ENCODE results near the gene PLSCR4.

The PLSCR4 gene

GRCh38 chr3:146156095-146156494 is 94.8 kb downstream of the PLSCR4 start:
- Mint-ChIP-seq H3K4me3 (no peak overlapping the region), H3K9me3 (no peaks in the 10 kb centered on the region), H3K36me3 (no peaks in the 10 kb centered on the region), H3K27me3 (peaks cover 13 to 18% of the 10 kb centered on the region in 2 donors), H3K27ac (no peak overlapping the region), H3K4me1 (peaks cover 7 to 10% of the 10 kb centered on the region in 2 donors)
- DNase-seq: no peak
- ATAC-seq (replicated peaks): no peak

GRCh38 chr3:146154995-146155394 is 95.9 kb downstream of the PLSCR4 start:
- Mint-ChIP-seq H3K4me1 (peaks cover 3 to 4% of the 10 kb centered on the region in 2 donors), H3K27ac (no peak overlapping the region), H3K4me3 (no peak overlapping the region), H3K27me3 (peaks cover 8 to 10% of the 10 kb centered on the region in 2 donors), H3K9me3 (no peaks in the 10 kb centered on the region), H3K36me3 (no peaks in the 10 kb centered on the region)
- DNase-seq (no peak), ATAC-seq (replicated peaks) (no peak)

DNA sequence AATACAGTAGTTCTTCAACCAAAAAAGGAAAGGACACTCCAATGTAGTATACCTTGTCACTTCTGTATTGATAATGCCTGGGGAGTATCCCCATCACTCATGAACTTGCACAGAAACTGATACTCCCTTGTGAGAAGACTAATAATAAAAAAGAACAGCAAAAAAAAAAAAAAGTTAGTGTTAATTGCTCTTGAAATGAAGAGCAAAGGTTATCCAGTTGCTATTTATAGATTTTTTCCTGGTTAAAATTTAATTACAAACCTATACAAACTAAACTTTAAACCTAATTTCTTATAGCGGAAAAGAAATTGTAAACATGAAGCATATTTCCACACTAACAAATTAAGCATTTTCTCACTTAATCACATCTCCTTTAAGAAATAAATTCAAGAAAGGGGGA is 96.6 kb downstream of the PLSCR4 start:
- DNase-seq (no peak), ATAC-seq (replicated peaks) (no peak)
- H3K27ac Mint-ChIP-seq: no peak overlapping the region

GRCh38 chr3:146153429-146153828 is 97.5 kb downstream of the PLSCR4 start:
- no peak for DNase-seq
- Mint-ChIP-seq H3K4me1 (no peaks in the 10 kb centered on the region), H3K27me3 (no peaks in the 10 kb centered on the region), H3K27ac (no peak overlapping the region), H3K36me3 (no peaks in the 10 kb centered on the region), H3K9me3 (no peaks in the 10 kb centered on the region), H3K4me3 (no peak overlapping the region)
- ATAC-seq (replicated peaks): no peak

More for the DNA sequence above, 96.6 kb downstream of the PLSCR4 start:
- no peak overlapping the region for H3K4me3 Mint-ChIP-seq
- peaks cover 4 to 5% of the 10 kb centered on the region in 2 donors for H3K27me3 Mint-ChIP-seq
- H3K36me3 Mint-ChIP-seq: no peaks in the 10 kb centered on the region
- H3K4me1 Mint-ChIP-seq: no peaks in the 10 kb centered on the region
- H3K9me3 Mint-ChIP-seq: no peaks in the 10 kb centered on the region

DNA sequence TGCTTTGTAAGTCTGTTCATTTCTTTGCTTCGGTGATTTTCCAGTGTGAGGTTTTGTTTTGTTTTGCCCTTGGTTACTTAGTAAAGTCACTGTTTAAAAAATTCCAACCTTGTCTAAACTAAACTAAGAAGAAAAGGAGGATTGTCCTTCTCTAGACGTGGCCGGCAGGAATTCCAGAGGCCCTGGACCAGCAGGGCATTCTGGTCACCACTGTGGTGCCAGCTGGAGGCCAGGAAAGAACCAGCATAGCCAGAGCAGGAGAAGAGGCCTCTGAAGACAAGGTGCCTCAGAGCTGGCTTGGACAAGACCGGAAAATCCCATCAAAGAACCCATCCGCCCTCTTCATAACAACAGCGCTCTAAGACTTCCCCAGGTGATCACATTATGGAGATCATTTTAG is 98.1 kb downstream of the PLSCR4 start:
- H3K36me3 Mint-ChIP-seq: no peaks in the 10 kb centered on the region
- no peaks in the 10 kb centered on the region for H3K27me3 Mint-ChIP-seq
- H3K9me3 Mint-ChIP-seq: no peaks in the 10 kb centered on the region
- H3K27ac Mint-ChIP-seq: no peak overlapping the region
- DNase-seq (no peak), ATAC-seq (replicated peaks) (no peak)
- no peak overlapping the region for H3K4me3 Mint-ChIP-seq
- H3K4me1 Mint-ChIP-seq: no peaks in the 10 kb centered on the region

DNA sequence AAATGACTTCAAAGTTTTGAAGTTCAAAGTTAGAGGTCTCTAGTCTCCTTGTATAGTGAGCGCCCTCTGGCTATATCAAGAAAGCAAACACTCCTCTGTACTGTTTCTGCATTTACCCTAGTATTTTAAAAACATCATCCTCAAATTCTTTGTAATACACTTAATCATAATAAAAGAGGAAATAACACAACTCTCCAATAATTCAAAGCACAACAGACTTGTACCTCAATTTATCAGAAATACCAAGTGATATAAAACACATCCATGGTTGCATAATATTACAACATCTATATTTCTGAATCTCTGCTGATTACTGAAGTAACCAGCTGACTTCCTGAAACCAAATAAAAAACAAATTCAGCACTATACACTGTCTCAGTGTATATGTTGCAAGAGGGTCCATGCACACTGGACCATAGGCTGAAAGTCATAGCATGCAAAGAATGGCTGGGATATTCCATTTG is 102.4 kb downstream of the PLSCR4 start:
- Mint-ChIP-seq H3K27ac (no peak overlapping the region), H3K36me3 (no peaks in the 10 kb centered on the region), H3K4me3 (no peak overlapping the region), H3K4me1 (no peaks in the 10 kb centered on the region), H3K27me3 (no peaks in the 10 kb centered on the region), H3K9me3 (no peaks in the 10 kb centered on the region)
- DNase-seq (no peak), ATAC-seq (replicated peaks) (no peak)

DNA sequence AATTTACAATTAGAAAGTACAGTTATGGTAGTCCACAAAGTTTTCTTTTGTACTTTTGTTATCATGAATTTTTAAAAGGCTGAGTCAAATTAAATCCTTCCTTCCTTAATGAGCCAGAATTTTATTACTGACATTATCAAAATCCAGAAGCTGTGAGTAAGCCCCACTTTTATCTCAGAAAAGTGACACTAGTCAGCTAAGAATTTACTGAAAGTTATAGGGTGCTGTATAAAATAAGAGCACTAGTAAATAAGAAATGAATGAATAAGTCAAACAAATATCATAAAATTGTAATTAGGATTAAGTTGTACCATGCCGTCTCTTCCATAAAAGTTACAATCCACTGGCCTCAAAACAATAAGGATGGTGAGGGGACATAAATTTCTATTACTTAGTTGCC is 105.3 kb downstream of the PLSCR4 start:
- Mint-ChIP-seq H3K4me1 (no peaks in the 10 kb centered on the region), H3K4me3 (no peak overlapping the region), H3K36me3 (no peaks in the 10 kb centered on the region), H3K27ac (no peak overlapping the region), H3K27me3 (no peaks in the 10 kb centered on the region), H3K9me3 (no peaks in the 10 kb centered on the region)
- DNase-seq: no peak
- no peak for ATAC-seq (replicated peaks)

DNA sequence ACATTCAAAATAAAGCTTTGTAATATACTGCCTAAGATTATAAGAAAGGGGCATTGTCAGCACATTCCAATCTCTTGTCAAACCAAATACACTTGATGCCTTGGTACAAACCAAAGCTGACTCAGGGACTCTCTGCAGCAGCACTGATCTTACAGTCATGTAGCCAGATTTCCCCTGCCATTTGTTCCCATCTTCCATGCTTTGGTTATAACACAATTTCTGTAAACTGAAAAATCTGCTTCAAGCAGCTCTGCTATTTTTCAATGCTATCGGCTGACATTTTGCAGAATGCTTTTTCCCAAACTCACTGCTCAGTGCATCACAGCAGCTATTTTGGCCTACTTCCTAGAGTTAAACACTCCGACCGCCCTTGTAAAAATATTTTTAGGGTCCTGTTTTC is 108.1 kb downstream of the PLSCR4 start:
- Mint-ChIP-seq H3K9me3 (no peaks in the 10 kb centered on the region), H3K36me3 (no peaks in the 10 kb centered on the region), H3K4me1 (no peaks in the 10 kb centered on the region), H3K4me3 (no peak overlapping the region), H3K27ac (no peak overlapping the region), H3K27me3 (no peaks in the 10 kb centered on the region)
- DNase-seq (no peak), ATAC-seq (replicated peaks) (no peak)

Measured in stimulated activated naive B cell treated with anti-CD40 and anti-IgM and Interleukin-4, amounts not matched to agents 10 μg/mL and 1 μg/mL and 100 μg/mL, for 72 hours (primary cell).